Tibial artery (tissue), 4 donors: ENCODE results near the gene SCCPDH.

ENCODE experiments used
- DNase-seq, 2 donors: peaks; one replicate each; pipeline ENCODE4 v3.0.0-alpha.2; 2019
- H3K27ac ChIP-seq, 2 donors: fragments of 200-600 bp; sonication (generic) in 1 of 2; 1 replicate in 1 of 2; 2 replicates in 1 of 2; pipeline ENCODE4 v1.5.1; 2018 to 2019; ENCODE audit warnings: mild to moderate bottlenecking in 1 of 2
- H3K27me3 ChIP-seq, 2 donors: fragments of 200-600 bp; sonication (generic) in 1 of 2; one replicate each; pipeline versions ENCODE4 v1.5.1 to v1.6.0; 2016 to 2019
- H3K36me3 ChIP-seq, 3 donors: fragments of 200-600 bp; sonication (generic) in 2 of 3; one replicate each; pipeline ENCODE4 v1.5.1; 2016 to 2019; ENCODE audit warnings: mild to moderate bottlenecking in 2 of 3
- H3K4me1 ChIP-seq, 4 donors: fragments of 200-600 bp; sonication (generic) in 2 of 4; 1 replicate in 3 of 4; 2 replicates in 1 of 4; pipeline ENCODE4 v1.5.1; 2016 to 2019
- H3K4me3 ChIP-seq, 2 donors: fragments of 200-600 bp; sonication (generic) in 1 of 2; 1 replicate in 1 of 2; 2 replicates in 1 of 2; pipeline ENCODE4 v1.5.1; 2018 to 2019; ENCODE audit warnings: mild to moderate bottlenecking in 2 of 2
- H3K9me3 ChIP-seq, 3 donors: fragments of 200-600 bp; sonication (generic) in 1 of 3; one replicate each; pipeline ENCODE4 v1.5.1; 2016 to 2019
- intact Hi-C: fragments of 100-400 bp; cut with DNase I; formaldehyde crosslinking; loops from one replicate; pipeline ENCODE4 v1.15.0; 2023; ENCODE audit warnings: low total_unique reads
- TF ChIP-seq, protein P1 (sequence below), 2 experiments: fragments of 200-600 bp in 1 of 2; fragments of 450-650 bp in 1 of 2; IDR thresholded peaks; one replicate each; pipeline ENCODE4 v1.5.1; 2017 to 2019; ENCODE audit warnings: antibody characterized with exemption in 2 of 2, mild to moderate bottlenecking in 1 of 2, moderate library complexity in 1 of 2

The SCCPDH gene

DNA sequence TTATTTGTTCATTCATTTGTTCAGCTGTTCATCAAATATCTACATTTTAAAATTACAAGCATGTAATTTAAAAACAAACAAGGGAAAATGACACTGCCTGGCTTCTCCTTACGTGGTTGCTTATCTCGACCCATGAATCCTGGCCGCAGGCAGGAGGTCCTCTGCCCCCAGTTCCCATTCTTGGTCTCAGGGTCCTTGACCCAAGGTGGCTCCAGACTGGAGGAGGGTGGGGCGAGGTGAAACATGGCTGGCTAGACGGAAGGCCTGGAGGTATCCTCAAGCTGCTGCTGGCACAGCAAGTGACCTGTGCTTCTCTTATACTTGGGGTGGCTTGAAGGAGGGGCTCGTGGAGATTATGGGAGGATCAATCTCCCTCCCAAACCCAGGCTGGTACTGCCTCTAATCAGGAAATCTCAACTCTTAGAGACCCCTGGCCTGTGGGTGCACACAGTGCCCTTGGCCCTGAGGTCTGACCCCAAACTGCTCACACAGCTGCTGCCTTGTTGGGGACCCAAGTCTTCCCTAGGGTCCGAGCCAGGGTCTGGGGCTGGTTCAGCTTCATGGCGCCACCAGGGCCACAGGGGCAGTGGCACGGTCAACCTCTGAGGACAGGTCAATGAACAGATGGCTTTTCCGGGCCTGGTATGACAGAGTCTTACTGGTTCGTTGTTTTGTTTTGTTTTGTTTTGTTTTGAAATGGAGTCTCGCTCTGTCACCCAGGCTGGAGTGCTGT is 63.7 kb downstream of the SCCPDH start:
- Histone ChIP-seq H3K4me3 (no peak overlapping the region), H3K27ac (no peak overlapping the region), H3K27me3 (peaks cover 0 to 43% of the 10 kb centered on the region in 2 donors), H3K9me3 (no peaks in the 10 kb centered on the region), H3K36me3 (no peaks in the 10 kb centered on the region), H3K4me1 (peaks cover 0 to 11% (median 5%) of the 10 kb centered on the region in 4 donors)
- peak in 1 of 2 donors; percentile 25 for DNase-seq
- intact Hi-C loops: no loop called here
- TF ChIP-seq, protein P1, sequence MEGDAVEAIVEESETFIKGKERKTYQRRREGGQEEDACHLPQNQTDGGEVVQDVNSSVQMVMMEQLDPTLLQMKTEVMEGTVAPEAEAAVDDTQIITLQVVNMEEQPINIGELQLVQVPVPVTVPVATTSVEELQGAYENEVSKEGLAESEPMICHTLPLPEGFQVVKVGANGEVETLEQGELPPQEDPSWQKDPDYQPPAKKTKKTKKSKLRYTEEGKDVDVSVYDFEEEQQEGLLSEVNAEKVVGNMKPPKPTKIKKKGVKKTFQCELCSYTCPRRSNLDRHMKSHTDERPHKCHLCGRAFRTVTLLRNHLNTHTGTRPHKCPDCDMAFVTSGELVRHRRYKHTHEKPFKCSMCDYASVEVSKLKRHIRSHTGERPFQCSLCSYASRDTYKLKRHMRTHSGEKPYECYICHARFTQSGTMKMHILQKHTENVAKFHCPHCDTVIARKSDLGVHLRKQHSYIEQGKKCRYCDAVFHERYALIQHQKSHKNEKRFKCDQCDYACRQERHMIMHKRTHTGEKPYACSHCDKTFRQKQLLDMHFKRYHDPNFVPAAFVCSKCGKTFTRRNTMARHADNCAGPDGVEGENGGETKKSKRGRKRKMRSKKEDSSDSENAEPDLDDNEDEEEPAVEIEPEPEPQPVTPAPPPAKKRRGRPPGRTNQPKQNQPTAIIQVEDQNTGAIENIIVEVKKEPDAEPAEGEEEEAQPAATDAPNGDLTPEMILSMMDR (IDR thresholded peaks at IDR 0.05): no peak

DNA sequence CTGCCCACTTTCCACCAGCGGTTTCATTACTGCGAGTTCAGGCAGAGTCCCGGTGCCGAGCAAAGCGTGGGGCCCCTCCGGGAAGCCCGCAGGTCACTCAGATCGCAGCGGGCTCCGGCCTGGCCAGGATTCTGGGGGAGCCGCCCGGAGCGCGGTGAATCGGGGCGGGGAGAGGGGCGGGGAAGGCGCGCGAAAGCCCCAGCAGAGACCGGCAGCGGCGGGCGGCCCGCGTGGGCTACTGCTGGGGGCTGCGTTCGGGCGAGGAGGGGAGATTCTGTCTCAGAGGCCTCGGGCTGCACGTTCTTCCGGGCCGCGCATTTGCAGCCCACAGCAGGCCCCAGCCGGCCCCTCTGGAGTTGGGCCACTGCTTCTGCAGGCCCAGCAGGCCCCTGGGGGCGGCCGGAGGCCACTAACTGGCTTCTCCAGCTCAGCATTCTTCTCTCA is 64.7 kb downstream of the SCCPDH start:
- Histone ChIP-seq H3K27me3 (peaks cover 0 to 49% of the 10 kb centered on the region in 2 donors), H3K9me3 (no peaks in the 10 kb centered on the region), H3K27ac (no peak overlapping the region), H3K4me1 (peaks cover 0 to 11% (median 5%) of the 10 kb centered on the region in 4 donors), H3K4me3 (peak overlapping the region; percentile 8 to 36), H3K36me3 (no peaks in the 10 kb centered on the region)
- peak in 1 of 2 donors; percentile 59 for DNase-seq
- intact Hi-C loops: no loop called here
- TF ChIP-seq, protein P1 (IDR thresholded peaks at IDR 0.05): no peak

DNA sequence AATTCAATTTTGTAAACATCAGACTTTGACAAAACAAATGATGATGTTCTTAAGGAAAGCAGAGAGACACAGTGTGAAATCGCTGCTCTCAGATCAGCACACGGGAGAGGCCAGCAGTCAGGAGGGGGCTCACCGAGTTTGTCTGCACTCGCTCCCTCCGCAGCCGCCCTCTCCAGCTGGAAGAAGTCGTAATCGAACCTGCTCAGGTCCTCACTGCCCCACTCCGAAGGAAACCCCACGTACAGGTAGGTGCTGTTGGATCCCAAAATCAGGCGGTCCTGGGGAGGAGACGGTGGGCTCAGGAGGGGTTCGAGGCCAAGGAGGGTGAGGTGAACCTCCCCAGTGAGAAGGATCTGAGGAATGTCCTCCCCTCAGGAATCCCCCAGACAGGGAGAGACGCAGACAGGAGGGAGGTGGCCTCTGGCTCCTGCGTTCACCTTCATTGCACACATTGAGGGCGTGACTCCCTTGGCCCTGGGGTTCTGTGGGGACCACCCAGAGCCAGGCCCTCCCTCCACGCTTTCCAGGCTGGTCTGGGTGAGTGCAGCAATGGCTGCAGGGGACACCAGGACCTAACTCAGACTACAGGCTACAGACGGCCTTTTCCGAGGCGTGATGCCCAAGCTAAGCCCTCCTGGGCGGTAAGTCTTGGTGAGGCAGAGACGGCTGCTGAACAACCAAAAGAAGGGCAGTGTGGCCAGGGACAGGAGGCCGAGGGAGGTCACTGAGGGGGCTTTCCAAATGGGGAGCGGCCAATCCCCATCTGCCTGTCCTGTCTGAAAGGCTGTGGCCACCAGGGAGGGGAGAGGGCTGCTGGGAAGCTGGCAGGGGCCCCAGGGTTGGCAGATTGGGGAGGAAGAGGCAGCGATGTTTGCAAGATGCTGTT is 65.5 kb downstream of the SCCPDH start:
- DNase-seq: peak in 1 of 2 donors; percentile 56
- no peak overlapping the region for H3K4me3 ChIP-seq
- TF ChIP-seq, protein P1 (IDR thresholded peaks at IDR 0.05): no peak
- intact Hi-C loops: no loop called here
- H3K4me1 ChIP-seq: peaks cover 0 to 11% (median 5%) of the 10 kb centered on the region in 4 donors
- no peaks in the 10 kb centered on the region for H3K36me3 ChIP-seq
- no peaks in the 10 kb centered on the region for H3K9me3 ChIP-seq
- H3K27ac ChIP-seq: no peak overlapping the region
- H3K27me3 ChIP-seq: peaks cover 0 to 56% of the 10 kb centered on the region in 2 donors

DNA sequence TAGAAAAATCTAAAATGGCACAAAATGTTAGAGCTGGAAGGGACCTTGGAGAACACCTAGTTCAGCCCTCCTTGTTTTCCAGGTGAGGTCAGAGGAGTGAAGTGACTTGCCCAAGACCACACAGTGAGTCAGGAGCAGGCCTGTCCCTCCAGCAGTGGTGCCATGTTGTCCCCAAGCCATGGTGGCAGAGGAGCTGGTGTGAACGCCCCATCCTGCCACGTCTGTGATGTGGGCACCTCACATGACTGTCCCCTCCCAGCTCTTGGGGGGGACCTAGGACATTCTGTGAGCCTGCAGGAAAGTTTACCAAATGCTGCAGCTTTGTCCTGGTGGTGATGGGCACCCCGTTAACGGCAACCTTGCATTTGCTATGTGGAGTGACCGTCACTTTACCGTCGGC is 66.2 kb downstream of the SCCPDH start:
- Histone ChIP-seq H3K4me3 (no peak overlapping the region), H3K9me3 (no peaks in the 10 kb centered on the region), H3K36me3 (no peaks in the 10 kb centered on the region), H3K4me1 (peaks cover 0 to 11% (median 5%) of the 10 kb centered on the region in 4 donors), H3K27me3 (peaks cover 0 to 62% of the 10 kb centered on the region in 2 donors), H3K27ac (no peak overlapping the region)
- TF ChIP-seq, protein P1 (IDR thresholded peaks at IDR 0.05): no peak
- intact Hi-C loops: no loop called here
- peak in 1 of 2 donors; percentile 40 for DNase-seq

DNA sequence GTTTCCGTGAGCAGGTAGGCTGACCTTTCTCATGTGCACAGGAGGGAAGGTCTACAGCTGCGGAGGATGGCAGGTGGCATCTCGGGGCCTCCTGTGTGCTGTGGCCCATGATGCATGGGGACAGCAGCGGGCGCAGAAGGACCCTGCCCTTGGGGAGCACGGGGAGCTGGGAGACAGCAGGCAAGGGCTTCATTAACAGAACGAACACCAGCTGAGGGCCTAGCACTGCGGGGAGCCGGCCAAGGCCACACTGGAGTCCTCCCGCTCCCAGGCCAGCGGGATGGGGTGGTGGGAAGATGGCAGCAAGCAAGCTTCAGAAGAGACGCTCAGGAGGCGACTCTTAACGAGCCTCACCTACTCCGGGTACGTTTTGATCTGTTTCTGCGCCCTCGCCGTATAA is 66.6 kb downstream of the SCCPDH start:
- H3K4me3 ChIP-seq: no peak overlapping the region
- TF ChIP-seq, protein P1 (IDR thresholded peaks at IDR 0.05): no peak
- H3K9me3 ChIP-seq: no peaks in the 10 kb centered on the region
- peak in 1 of 2 donors; percentile 44 for DNase-seq
- H3K4me1 ChIP-seq: peaks cover 0 to 11% (median 5%) of the 10 kb centered on the region in 4 donors
- H3K27me3 ChIP-seq: peaks cover 0 to 63% of the 10 kb centered on the region in 2 donors
- no peaks in the 10 kb centered on the region for H3K36me3 ChIP-seq
- intact Hi-C loops: no loop called here
- H3K27ac ChIP-seq: no peak overlapping the region
